Thymus (tissue), 11 donors: ENCODE data around the gene FOXF2. TPM values are rescaled to one million over a fixed set of nuclear protein-coding genes. Genes with fewer than 3 reads are reported as not detected.

Source experiments
- DNase-seq, 9 donors: peaks; one replicate each; pipeline ENCODE4 v3.0.0-alpha.2; 2013; ENCODE audit warnings: low spot score in 9 of 9, low read depth in 6 of 9, missing footprints in 1 of 9
- H3K27ac ChIP-seq, 2 donors: one replicate each; pipeline ENCODE4 v1.5.1; 2013; ENCODE audit warnings: control low read depth in 1 of 2, low read depth in 1 of 2, low read length in 1 of 2, mild to moderate bottlenecking in 1 of 2, moderate library complexity in 1 of 2
- H3K27me3 ChIP-seq, 2 donors: one replicate each; pipeline ENCODE4 v1.5.1; 2013; ENCODE audit warnings: low read length in 1 of 2; ENCODE audit not compliant: control insufficient read depth in 2 of 2, insufficient read depth in 1 of 2
- H3K36me3 ChIP-seq, 2 donors: one replicate each; pipeline ENCODE4 v1.5.1; 2013; ENCODE audit warnings: low read length in 1 of 2, mild to moderate bottlenecking in 1 of 2, moderate library complexity in 1 of 2; ENCODE audit not compliant: control insufficient read depth in 2 of 2, insufficient read depth in 2 of 2
- H3K4me1 ChIP-seq, 2 donors: one replicate each; pipeline ENCODE4 v1.5.1; 2013; ENCODE audit warnings: low read length in 2 of 2; ENCODE audit not compliant: control insufficient read depth in 2 of 2, insufficient read depth in 2 of 2
- H3K4me3 ChIP-seq, 2 donors: one replicate each; pipeline ENCODE4 v1.5.1; 2013; ENCODE audit warnings: low read length in 2 of 2, control low read depth in 1 of 2, mild to moderate bottlenecking in 1 of 2
- H3K9me3 ChIP-seq, 2 donors: one replicate each; pipeline ENCODE4 v1.5.1; 2013; ENCODE audit warnings: low read length in 1 of 2, mild to moderate bottlenecking in 1 of 2; ENCODE audit not compliant: control insufficient read depth in 2 of 2, insufficient read depth in 1 of 2
- WGBS: extraction: QIAGEN DNeasy Blood & Tissue Kit; methylation state at CpG from one replicate; pipeline ENCODE4 v1.1.7; 2013; 5-methylcytosine and 5-hydroxymethylcytosine counted together
- polyA plus RNA-seq: library from polyadenylated mRNA; stranded (reverse); fragments of 200-250 nt; gene quantifications from one replicate; pipeline ENCODE4 v1.2.3, GENCODE V29; 2013
- total RNA-seq: library from RNA; stranded (reverse); fragments of 120-200 nt; gene quantifications from one replicate; pipeline ENCODE4 v1.2.4, GENCODE V29; 2013
- donor health status: healthy.

The FOXF2 gene
- total and polyA plus RNA-seq, 2 donors: 0.30 TPM; not detected in 1

DNA sequence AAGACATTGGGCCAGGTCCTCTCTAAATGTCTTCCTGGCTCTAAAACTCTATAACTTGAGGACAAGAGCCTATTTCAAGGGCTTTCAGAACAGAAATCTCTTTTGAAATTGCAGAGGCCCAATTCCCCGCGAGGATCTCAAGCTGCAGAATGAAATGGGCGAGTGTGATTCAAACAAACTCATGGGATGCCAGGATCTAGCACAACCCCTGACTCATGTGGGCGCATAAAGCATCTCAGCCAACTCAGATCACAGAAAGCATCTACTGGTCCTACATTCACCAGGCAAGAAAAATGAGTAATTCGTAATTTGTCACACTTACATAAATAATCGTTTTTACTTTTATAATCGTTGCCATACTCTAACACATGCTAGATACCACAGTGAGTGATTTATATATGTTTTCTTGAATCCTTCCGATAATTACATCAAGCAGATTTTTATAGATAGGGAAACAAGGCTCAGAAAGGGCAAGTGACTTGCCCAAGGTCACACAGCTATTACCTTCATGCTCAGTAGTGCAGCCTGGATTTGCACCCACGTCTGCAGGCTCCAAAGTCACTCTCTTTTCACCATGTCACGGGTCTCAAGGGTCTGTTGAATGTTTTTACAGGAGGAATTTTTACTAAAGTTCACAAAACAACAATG is 26.2 kb downstream of the FOXF2 start:
- Histone ChIP-seq H3K27me3 (peaks cover 0 to 23% of the 10 kb centered on the region in 2 donors), H3K4me1 (no peaks in the 10 kb centered on the region), H3K36me3 (no peaks in the 10 kb centered on the region), H3K4me3 (no peak overlapping the region), H3K27ac (no peak overlapping the region), H3K9me3 (no peaks in the 10 kb centered on the region)
- no peak for DNase-seq
- WGBS: 96% methylated on average over 10 of the region's 10 CpGs

DNA sequence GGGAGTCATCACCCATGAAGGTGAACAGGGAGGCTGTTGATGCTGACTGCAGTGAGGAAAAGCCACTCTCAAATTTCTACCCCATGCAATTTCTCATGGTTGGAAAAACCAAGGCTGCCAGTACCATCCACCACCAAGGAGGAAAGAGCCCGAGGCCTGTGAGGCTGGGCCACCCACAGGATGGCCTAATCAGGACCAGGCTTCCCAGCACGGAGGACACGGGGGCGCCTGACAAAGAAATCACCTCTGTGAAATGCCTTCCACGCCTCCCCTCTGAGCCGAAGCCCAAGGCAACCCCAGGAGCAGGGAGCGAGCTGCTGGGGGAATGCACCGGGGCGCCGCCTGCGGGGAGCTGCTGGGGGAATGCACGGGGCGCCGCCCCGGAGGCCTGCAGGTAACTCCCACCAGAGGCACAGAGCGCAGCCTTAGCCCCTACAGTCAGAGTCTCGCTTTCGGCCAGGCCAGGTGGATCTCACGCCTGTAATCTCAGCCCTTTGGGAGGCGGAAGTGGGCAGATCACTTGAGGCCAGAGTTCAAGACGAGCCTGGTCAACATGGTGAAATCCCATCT is 26.9 kb downstream of the FOXF2 start:
- DNase-seq: no peak
- Histone ChIP-seq H3K4me3 (no peak overlapping the region), H3K27ac (no peak overlapping the region), H3K9me3 (no peaks in the 10 kb centered on the region), H3K36me3 (no peaks in the 10 kb centered on the region), H3K27me3 (peaks cover 0 to 23% of the 10 kb centered on the region in 2 donors), H3K4me1 (no peaks in the 10 kb centered on the region)
- WGBS: 63% methylated on average over 21 of the region's 21 CpGs

DNA sequence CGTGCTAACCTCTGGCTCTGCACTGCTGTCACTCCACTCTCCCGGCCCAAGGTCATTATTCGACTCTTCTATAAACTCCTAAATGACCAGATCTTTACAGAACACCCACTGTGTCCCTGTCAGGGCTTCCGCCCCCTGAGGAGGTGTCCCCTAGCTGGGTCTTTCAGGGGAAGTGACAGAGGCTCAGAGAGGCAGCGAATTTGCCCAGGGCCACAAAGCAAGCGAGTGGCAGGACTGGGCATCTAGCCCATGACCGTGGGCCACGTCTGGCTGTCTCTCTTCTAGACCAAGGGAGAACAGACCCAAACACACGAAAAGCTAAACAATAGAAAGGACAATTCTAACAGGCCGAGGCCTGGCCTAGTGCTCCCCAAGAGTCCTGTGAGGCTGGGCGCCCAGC is 27.4 kb downstream of the FOXF2 start:
- Histone ChIP-seq H3K9me3 (no peaks in the 10 kb centered on the region), H3K4me3 (no peak overlapping the region), H3K4me1 (no peaks in the 10 kb centered on the region), H3K27me3 (peaks cover 0 to 23% of the 10 kb centered on the region in 2 donors), H3K27ac (no peak overlapping the region), H3K36me3 (no peaks in the 10 kb centered on the region)
- 88% methylated on average over 11 of the region's 11 CpGs for WGBS
- DNase-seq: no peak

DNA sequence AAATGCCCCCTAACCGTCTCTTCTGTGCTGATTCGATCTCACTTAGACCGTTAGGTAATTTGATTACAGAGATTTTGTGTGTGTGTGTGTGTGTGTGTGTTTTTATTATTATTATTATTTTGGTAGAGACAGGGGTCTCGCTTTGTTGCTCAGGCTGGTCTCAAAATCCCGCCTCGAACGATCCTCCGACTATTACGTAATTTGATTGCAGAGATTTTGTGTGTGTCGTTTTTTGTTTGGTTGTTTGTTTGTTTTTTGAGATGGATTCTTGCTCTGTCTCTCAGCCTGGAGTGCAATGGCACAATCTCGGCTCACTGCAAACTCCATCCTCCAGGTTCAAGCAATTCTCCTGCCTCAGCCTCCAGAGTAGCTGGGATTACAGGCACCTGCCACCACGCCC is 28.3 kb downstream of the FOXF2 start:
- DNase-seq: no peak
- Histone ChIP-seq H3K27me3 (peaks cover 0 to 18% of the 10 kb centered on the region in 2 donors), H3K9me3 (no peaks in the 10 kb centered on the region), H3K4me1 (no peaks in the 10 kb centered on the region), H3K27ac (no peak overlapping the region), H3K4me3 (no peak overlapping the region), H3K36me3 (no peaks in the 10 kb centered on the region)
- 93% methylated on average over 12 of the region's 12 CpGs for WGBS

DNA sequence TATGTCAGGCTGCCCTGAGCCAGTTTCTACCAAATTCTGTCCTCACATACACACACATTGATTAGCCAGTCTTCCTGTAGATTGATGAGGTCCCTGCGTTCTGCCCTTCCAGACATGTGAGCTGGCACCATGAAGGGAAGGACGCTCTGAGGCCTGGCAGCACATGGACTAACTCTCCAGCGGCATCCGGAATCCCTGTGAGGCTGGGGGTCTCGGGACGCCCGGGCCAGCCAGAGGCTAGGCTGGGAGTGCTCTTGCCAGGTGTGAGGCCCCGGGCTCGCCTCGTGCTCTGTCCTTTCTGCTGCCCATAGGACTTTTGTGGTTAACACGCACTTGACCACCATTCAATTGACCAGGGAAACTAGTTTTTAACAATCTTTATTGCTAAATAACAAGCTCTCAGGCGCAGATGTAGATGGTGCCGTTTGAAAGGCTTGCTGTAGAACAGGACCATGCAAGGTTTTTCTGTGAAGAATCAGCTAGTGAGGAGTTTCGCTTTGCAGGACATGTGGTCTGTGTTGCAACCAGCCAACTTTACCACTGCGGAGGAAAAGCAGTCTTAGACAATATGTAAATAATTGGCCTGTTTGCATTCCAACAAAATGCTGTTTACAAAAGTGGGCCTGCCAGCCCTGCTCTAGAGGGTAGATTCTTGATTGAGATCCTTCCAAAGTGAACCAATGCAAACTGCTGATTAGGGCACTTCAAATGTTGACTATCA is 29.3 kb downstream of the FOXF2 start:
- 93% methylated on average over 15 of the region's 15 CpGs for WGBS
- Histone ChIP-seq H3K4me1 (no peaks in the 10 kb centered on the region), H3K9me3 (no peaks in the 10 kb centered on the region), H3K36me3 (no peaks in the 10 kb centered on the region), H3K27me3 (peaks cover 0 to 15% of the 10 kb centered on the region in 2 donors), H3K27ac (no peak overlapping the region), H3K4me3 (no peak overlapping the region)
- DNase-seq: no peak

DNA sequence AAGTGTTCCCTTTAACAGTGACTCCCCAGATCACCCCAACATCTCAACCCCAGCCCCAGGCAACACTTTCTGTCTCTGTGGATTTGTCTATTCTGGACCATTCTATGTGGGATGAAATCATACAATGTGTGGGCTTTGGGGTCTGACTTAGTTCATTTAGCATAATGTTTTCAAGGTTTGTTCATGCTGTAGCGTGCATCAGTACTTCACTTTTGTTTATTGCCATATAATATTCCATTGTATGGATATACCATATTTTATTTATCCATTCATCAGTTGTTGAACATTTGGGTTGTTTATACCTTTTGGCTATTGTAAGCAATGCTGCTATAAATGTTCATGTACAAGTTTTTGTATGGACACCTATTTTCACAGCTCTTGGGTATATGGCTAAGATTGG is 31.0 kb downstream of the FOXF2 start:
- no peaks in the 10 kb centered on the region for H3K4me1 ChIP-seq
- H3K36me3 ChIP-seq: no peaks in the 10 kb centered on the region
- WGBS: 79% methylated on average over 1 of the region's 1 CpG

DNA sequence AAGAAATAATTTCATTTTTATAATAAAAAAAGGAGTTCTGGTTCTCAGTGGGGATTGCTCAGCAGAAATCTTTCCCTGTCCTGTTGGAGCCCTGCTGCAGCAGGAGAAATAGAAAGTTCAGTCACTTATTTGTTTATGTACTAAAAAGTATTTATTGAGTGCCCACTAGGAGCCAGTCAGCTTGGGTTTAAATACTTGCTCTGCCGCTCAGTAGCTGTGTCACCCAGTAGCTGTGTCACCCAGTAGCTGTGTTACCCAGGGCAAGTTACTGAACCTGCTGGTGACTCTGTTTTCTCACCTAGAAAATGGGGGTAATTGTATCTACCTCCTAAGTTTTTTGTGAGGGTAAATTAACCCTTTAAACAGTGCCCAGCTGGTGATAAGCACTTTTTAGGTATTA is 32.9 kb downstream of the FOXF2 start:
- Histone ChIP-seq H3K36me3 (no peaks in the 10 kb centered on the region), H3K27ac (no peak overlapping the region), H3K9me3 (no peaks in the 10 kb centered on the region), H3K4me3 (no peak overlapping the region), H3K4me1 (no peaks in the 10 kb centered on the region), H3K27me3 (peaks cover 0 to 2% of the 10 kb centered on the region in 2 donors)
- 100% methylated on average over 1 of the region's 1 CpG for WGBS
- DNase-seq: no peak

More for the DNA sequence above, 31.0 kb downstream of the FOXF2 start:
- Histone ChIP-seq H3K4me3 (no peak overlapping the region), H3K27ac (no peak overlapping the region), H3K9me3 (no peaks in the 10 kb centered on the region), H3K27me3 (peaks cover 0 to 8% of the 10 kb centered on the region in 2 donors)
- no peak for DNase-seq

DNA sequence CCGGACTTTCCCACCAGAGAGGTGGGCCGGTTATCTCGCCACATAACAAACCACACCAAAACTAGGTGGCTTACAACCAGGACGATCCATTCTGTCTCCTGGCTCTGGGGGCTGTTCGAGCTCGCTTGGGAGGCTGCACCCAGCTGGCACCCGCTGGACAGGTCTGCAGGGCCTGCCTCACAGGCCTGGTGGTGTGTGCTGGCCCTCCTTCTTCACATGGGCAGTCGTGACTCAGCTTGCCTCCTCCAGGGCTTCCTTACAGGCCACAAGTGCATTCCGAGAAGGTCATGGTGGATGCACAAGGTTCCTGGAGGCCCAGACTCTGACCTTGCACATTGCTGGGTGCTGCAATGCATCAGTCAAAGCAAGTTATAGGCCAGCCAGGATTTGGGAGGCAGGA is 34.2 kb downstream of the FOXF2 start:
- H3K4me3 ChIP-seq: no peak overlapping the region
- 96% methylated on average over 9 of the region's 9 CpGs for WGBS

DNA sequence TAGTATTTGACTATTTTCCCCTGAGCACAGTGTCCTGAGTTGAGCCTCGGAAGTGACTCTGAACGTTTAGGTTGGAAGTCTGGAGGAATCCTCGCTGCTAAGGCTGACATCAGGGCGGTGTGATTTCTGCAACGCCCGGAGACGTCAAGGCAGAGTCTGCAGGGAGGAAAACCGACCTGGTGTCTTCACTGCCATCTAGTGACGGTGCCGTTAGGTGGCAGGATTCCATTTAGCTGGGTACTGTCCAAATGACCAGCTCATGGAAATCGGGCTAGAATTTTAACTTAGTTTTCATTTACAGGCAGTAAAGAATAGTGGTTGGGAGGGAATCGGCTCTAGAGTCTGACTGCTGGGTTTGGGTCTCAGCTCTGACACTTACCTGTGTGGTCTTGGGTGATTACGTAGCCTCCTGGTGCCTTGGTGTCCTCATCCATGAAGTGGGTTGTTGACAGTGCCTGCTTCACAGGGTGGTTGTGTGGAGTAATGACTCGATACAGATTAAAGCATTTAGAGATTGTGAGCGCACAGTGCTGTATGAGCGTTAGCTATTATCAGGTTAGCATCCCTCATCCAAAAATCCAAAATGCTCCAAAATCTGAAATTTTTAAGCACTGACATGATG is 35.0 kb downstream of the FOXF2 start:
- 32% methylated on average over 16 of the region's 16 CpGs for WGBS
- H3K4me3 ChIP-seq: no peak overlapping the region
- no peaks in the 10 kb centered on the region for H3K9me3 ChIP-seq
- H3K36me3 ChIP-seq: no peaks in the 10 kb centered on the region
- H3K27ac ChIP-seq: no peak overlapping the region
- DNase-seq: peak in 2 of 9 donors; percentile 9 to 15
- peaks cover 0 to 2% of the 10 kb centered on the region in 2 donors for H3K27me3 ChIP-seq
- no peaks in the 10 kb centered on the region for H3K4me1 ChIP-seq

More for the DNA sequence above, 34.2 kb downstream of the FOXF2 start:
- no peak overlapping the region for H3K27ac ChIP-seq
- no peak for DNase-seq
- peaks cover 0 to 2% of the 10 kb centered on the region in 2 donors for H3K27me3 ChIP-seq
- H3K9me3 ChIP-seq: no peaks in the 10 kb centered on the region
- no peaks in the 10 kb centered on the region for H3K36me3 ChIP-seq
- no peaks in the 10 kb centered on the region for H3K4me1 ChIP-seq
